HEK293 (cell line): ENCODE measurements around the gene MUC22.
"Not testable (repeated sequence)": the region's sequence is repeated elsewhere in the genome, so short reads cannot be mapped to it uniquely, and the experiment has no call there.

Source experiments
- ATF2 ChIP-seq: fragments of 450-650 bp; formaldehyde crosslinking; IDR thresholded peaks from 2 replicates; pipeline ENCODE4 v1.5.1; 2016; ENCODE audit warnings: missing biosample characterization, missing genetic modification characterization, low read depth
- ZNF114 ChIP-seq: fragments of 450-650 bp; formaldehyde crosslinking; IDR thresholded peaks from 2 replicates; pipeline ENCODE4 v1.5.0; 2017; ENCODE audit warnings: missing biosample characterization, missing genetic modification characterization
- TF ChIP-seq, protein P1 (sequence below): fragments of 450-650 bp; formaldehyde crosslinking; IDR thresholded peaks from 2 replicates; pipeline ENCODE4 v1.5.1; 2016; ENCODE audit warnings: missing biosample characterization, missing genetic modification characterization

DNA sequence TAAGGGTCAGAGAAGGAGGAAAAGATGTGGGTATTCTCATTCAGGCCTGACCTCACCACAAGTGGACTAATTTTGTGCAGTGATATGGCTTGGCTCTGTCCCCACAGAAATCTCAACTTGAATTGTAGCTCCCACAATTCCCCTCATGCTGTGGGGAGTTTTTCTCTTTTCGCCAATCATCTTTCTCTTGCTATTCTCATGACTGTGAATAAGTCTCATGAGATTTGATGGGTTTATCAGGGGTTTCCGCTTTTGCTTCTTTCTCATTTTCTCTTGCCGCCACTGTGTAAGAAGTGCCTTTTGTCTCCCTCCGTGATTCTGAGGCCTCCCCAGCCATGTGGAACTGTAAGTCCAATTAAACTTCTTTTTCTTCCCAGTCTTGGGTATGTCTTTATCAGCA is 42.9 kb downstream of the MUC22 start:
- TF ChIP-seq, protein P1, sequence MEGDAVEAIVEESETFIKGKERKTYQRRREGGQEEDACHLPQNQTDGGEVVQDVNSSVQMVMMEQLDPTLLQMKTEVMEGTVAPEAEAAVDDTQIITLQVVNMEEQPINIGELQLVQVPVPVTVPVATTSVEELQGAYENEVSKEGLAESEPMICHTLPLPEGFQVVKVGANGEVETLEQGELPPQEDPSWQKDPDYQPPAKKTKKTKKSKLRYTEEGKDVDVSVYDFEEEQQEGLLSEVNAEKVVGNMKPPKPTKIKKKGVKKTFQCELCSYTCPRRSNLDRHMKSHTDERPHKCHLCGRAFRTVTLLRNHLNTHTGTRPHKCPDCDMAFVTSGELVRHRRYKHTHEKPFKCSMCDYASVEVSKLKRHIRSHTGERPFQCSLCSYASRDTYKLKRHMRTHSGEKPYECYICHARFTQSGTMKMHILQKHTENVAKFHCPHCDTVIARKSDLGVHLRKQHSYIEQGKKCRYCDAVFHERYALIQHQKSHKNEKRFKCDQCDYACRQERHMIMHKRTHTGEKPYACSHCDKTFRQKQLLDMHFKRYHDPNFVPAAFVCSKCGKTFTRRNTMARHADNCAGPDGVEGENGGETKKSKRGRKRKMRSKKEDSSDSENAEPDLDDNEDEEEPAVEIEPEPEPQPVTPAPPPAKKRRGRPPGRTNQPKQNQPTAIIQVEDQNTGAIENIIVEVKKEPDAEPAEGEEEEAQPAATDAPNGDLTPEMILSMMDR, result not testable (repeated sequence)
- not testable (repeated sequence) for TF ChIP-seq ATF2, ZNF114 (tag by site-specific recombination)
